ENCODE data around the gene SLC1A5. TPM values are rescaled to one million over a fixed set of nuclear protein-coding genes. Genes with fewer than 3 reads are reported as not detected.

SLC1A5 gene
- total and polyA plus RNA-seq, 2 donors (not counting 3 experiments of a cell fraction or from before 2014, with no cell fraction given) = 114 TPM

DNA sequence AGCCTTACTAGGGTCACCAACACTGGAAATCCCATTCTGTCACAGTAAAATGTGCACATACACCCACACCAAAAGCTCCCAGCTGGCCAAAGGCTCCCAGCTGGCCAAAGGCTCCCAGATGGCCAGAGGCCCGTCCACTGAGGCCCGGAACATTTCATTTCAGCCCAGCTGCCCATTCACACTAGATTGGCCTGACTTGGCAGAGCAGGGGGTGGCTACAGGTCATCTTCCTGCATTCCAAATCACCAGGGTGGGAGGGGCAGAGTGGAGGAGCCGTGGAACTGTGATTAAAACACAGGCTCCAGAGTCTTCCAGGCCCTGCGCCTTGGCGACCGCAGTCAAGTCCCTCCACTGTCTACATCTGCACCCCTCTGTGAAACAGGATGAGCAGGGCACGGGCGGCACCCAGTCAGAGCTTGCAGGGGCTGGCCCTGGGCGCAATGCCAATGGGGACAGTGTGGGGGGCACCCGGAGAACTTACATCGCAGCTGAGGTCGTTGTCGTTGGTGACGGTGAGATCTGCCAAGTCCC is 61.4 kb downstream of the SLC1A5 start:
- DNase-seq (ENCODE audit: low read depth, low spot score) (no peak), FAIRE-seq (peak; percentile 8)
- TF ChIP-seq GATA2 (IDR thresholded peaks at IDR 0.05; ENCODE audit: insufficient read depth, insufficient read length, low read depth, low read length) = no peak
- TF ChIP-seq, protein P1, sequence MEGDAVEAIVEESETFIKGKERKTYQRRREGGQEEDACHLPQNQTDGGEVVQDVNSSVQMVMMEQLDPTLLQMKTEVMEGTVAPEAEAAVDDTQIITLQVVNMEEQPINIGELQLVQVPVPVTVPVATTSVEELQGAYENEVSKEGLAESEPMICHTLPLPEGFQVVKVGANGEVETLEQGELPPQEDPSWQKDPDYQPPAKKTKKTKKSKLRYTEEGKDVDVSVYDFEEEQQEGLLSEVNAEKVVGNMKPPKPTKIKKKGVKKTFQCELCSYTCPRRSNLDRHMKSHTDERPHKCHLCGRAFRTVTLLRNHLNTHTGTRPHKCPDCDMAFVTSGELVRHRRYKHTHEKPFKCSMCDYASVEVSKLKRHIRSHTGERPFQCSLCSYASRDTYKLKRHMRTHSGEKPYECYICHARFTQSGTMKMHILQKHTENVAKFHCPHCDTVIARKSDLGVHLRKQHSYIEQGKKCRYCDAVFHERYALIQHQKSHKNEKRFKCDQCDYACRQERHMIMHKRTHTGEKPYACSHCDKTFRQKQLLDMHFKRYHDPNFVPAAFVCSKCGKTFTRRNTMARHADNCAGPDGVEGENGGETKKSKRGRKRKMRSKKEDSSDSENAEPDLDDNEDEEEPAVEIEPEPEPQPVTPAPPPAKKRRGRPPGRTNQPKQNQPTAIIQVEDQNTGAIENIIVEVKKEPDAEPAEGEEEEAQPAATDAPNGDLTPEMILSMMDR (IDR thresholded peaks at IDR 0.05; ENCODE audit: extremely low read depth in 1 of 2, insufficient read depth in 1 of 2, low read depth in 1 of 2, low read length in 2 of 2) = no peak
- no peak for TF ChIP-seq POLR2A (IDR thresholded peaks at IDR 0.05; ENCODE audit: low read depth, low read length)
- no peak for TF ChIP-seq JUN (IDR thresholded peaks at IDR 0.05; ENCODE audit: borderline replicate concordance, insufficient read depth, insufficient read length, low read depth)
- TF ChIP-seq, protein P2, sequence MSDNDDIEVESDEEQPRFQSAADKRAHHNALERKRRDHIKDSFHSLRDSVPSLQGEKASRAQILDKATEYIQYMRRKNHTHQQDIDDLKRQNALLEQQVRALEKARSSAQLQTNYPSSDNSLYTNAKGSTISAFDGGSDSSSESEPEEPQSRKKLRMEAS (IDR thresholded peaks at IDR 0.05; ENCODE audit: insufficient read depth, insufficient read length) = no peak
- no peak for TF ChIP-seq POLR2AphosphoS5 (IDR thresholded peaks at IDR 0.05; ENCODE audit: insufficient read depth, low read depth, low read length)
- no peak for TF ChIP-seq FOS (IDR thresholded peaks at IDR 0.05; ENCODE audit: borderline replicate concordance, insufficient read depth, low read length)
- TF ChIP-seq MYC (IDR thresholded peaks at IDR 0.05; ENCODE audit: low read depth, low read length) = no peak
- TF ChIP-seq EZH2 (IDR thresholded peaks at IDR 0.05; ENCODE audit: borderline replicate concordance, low read depth, low read length, severe bottlenecking) = no peak
- H3K9me1 ChIP-seq (replicated peaks; ENCODE audit: control insufficient read depth, extremely low read depth, insufficient read depth, low read length) = no peaks in the 10 kb centered on the region
- TSS peak; percentile 26 for BruUV-seq (replicated peaks)
- POLR2A ChIA-PET = no interaction called here
- H3K4me1 ChIP-seq (ENCODE audit: control insufficient read depth, extremely low read depth, insufficient read depth, low read length) = peaks cover 58% of the 10 kb centered on the region
- peaks cover 9 to 52% of the 10 kb centered on the region in 2 experiments for H3K36me3 ChIP-seq (ENCODE audit: control insufficient read depth in 2 of 2, extremely low read depth in 1 of 2, insufficient read depth in 2 of 2, low read length in 2 of 2)
- H3K4me3 ChIP-seq (replicated peaks in 1 of 3; ENCODE audit: insufficient read depth in 1 of 3, low read depth in 1 of 3, low read length in 3 of 3) = no peak overlapping the region
- no peaks in the 10 kb centered on the region for H3K9me3 ChIP-seq (replicated peaks; ENCODE audit: control insufficient read depth, insufficient read depth, low read length)
- no peaks in the 10 kb centered on the region for H4K20me1 ChIP-seq (replicated peaks; ENCODE audit: control insufficient read depth, extremely low read depth, insufficient read depth, low read length)
- H3K9ac ChIP-seq (replicated peaks; ENCODE audit: extremely low read depth, insufficient read depth, low read length) = no peak overlapping the region
- intact Hi-C loops (cut with micrococcal nuclease) = no loop called here
- no peak overlapping the region for H3K27ac ChIP-seq (ENCODE audit: insufficient read depth, low read depth, low read length)
- no peak overlapping the region for H2AFZ ChIP-seq (ENCODE audit: low read depth, low read length)
- H3K4me2 ChIP-seq (ENCODE audit: insufficient read depth, low read length) = no peak overlapping the region
- no peaks in the 10 kb centered on the region for H3K27me3 ChIP-seq (ENCODE audit: control insufficient read depth in 2 of 2, insufficient read depth in 2 of 2, low read length in 2 of 2)
- H3K79me2 ChIP-seq (ENCODE audit: control insufficient read depth, insufficient read depth, low read length) = peaks cover 23% of the 10 kb centered on the region
- CTCF ChIA-PET = interaction anchor here (2.0 to 5.8 kb wide), 5 partner anchors 12 to 65 kb away, joined by 7 to 95 read pairs (median 20); partner anchors contain the start of genes DACT3 and PRKD2
- dilution Hi-C loops (cut with MboI; ENCODE audit: extremely low pct_ligation_motif_present, low sequenced_read_pairs) = no loop called here

Measured in endothelial cell of umbilical vein (primary cell).